ENCODE results near the gene HYAL3. TPM values are rescaled to one million over a fixed set of nuclear protein-coding genes. Genes with fewer than 3 reads are reported as not detected.
A peak's percentile ranks its signal among the peaks of the same experiment; 100 is the strongest.

HYAL3 gene
- total RNA-seq, 2 donors from 2014 or later = 0.99 to 2.3 TPM

- 20 to 40% methylated on average over 9 to 10 of the region's 10 CpGs for WGBS, 2 donors
- peak overlapping the region; percentile 93 to 97 (median 94) for H3K27ac ChIP-seq
- H3K4me3 ChIP-seq = no peak overlapping the region
- intact Hi-C loops (cut with DNase I) = loop anchor here (5.0 to 10.0 kb wide), 2 partner anchors 39 to 77 kb away; partner anchors contain the start of gene GNAT1
- ATAC-seq (no peak), DNase-seq (no peak)
- no peaks in the 10 kb centered on the region for H3K9me3 ChIP-seq
- H3K4me1 ChIP-seq = peaks cover 79% of the 10 kb centered on the region
- H3K27me3 ChIP-seq = no peaks in the 10 kb centered on the region
- peak in 1 of 3 donors; percentile 18 for TF ChIP-seq POLR2A (IDR thresholded peaks at IDR 0.05)
- TF ChIP-seq CTCF (IDR thresholded peaks at IDR 0.05) = no peak
- H3K36me3 ChIP-seq (replicated peaks in 1 of 2; ENCODE audit: insufficient read depth in 1 of 2, low read depth in 2 of 2) = no peaks in the 10 kb centered on the region
Measured at GRCh38 chr3:50271314-50271936, 27.8 kb downstream of the HYAL3 start.

GRCh38 chr3:50270422-50271224, 28.6 kb downstream of the HYAL3 start:
- H3K4me1 ChIP-seq = peaks cover 87% of the 10 kb centered on the region
- ATAC-seq = no peak

GRCh38 chr3:50269977-50270413, 29.2 kb downstream of the HYAL3 start:
- H3K27me3 ChIP-seq = no peaks in the 10 kb centered on the region
- peak overlapping the region; percentile 93 to 97 (median 94) for H3K27ac ChIP-seq
- H3K4me3 ChIP-seq = peak overlapping the region in 1 of 2 donors; percentile 16
- ATAC-seq = no peak
- WGBS, 2 donors = 37 to 40% methylated on average over 1 to 8 of the region's 8 CpGs
- H3K9me3 ChIP-seq = no peaks in the 10 kb centered on the region
- H3K4me1 ChIP-seq = peaks cover 93% of the 10 kb centered on the region
- TF ChIP-seq CTCF (IDR thresholded peaks at IDR 0.05) (no peak), POLR2A (IDR thresholded peaks at IDR 0.05) (no peak)
- intact Hi-C loops (cut with DNase I) = loop anchor here (5.0 to 10.0 kb wide), 2 partner anchors 38 to 75 kb away; partner anchors contain the start of gene GNAT1
- H3K36me3 ChIP-seq (replicated peaks in 1 of 2; ENCODE audit: insufficient read depth in 1 of 2, low read depth in 2 of 2) = no peaks in the 10 kb centered on the region
- DNase-seq = no peak

More at GRCh38 chr3:50270422-50271224, 28.6 kb downstream of the HYAL3 start:
- Histone ChIP-seq H3K4me3 (no peak overlapping the region), H3K9me3 (no peaks in the 10 kb centered on the region), H3K27me3 (no peaks in the 10 kb centered on the region), H3K36me3 (replicated peaks in 1 of 2; ENCODE audit: insufficient read depth in 1 of 2, low read depth in 2 of 2) (no peaks in the 10 kb centered on the region), H3K27ac (peak overlapping the region; percentile 93 to 97 (median 94))
- no peak for DNase-seq
- intact Hi-C loops (cut with DNase I) = loop anchor here (5.0 to 10.0 kb wide), 2 partner anchors 38 to 76 kb away; partner anchors contain the start of gene GNAT1
- 50 to 51% methylated on average over 10 to 19 of the region's 19 CpGs for WGBS, 2 donors
- TF ChIP-seq CTCF (IDR thresholded peaks at IDR 0.05) = no peak
- no peak for TF ChIP-seq POLR2A (IDR thresholded peaks at IDR 0.05)

- intact Hi-C loops (cut with DNase I) = no loop called here
- 17 to 22% methylated on average over 4 of the region's 4 CpGs for WGBS, 2 donors
- TF ChIP-seq POLR2A (IDR thresholded peaks at IDR 0.05) = no peak
- TF ChIP-seq CTCF (IDR thresholded peaks at IDR 0.05) = no peak
- H3K9me3 ChIP-seq = no peaks in the 10 kb centered on the region
- no peaks in the 10 kb centered on the region for H3K27me3 ChIP-seq
- H3K4me3 ChIP-seq = peak overlapping the region; percentile 4 to 16
- peak overlapping the region; percentile 93 to 97 (median 94) for H3K27ac ChIP-seq
- DNase-seq (no peak), ATAC-seq (no peak)
- H3K4me1 ChIP-seq = peaks cover 97% of the 10 kb centered on the region
- H3K36me3 ChIP-seq (replicated peaks in 1 of 2; ENCODE audit: insufficient read depth in 1 of 2, low read depth in 2 of 2) = no peaks in the 10 kb centered on the region
Measured at GRCh38 chr3:50269460-50269859, 29.7 kb downstream of the HYAL3 start.
